Endothelial cell of umbilical vein (primary cell): Measurements from ENCODE around the gene LIMK2. TPM values are rescaled to one million over a fixed set of nuclear protein-coding genes. Genes with fewer than 3 reads are reported as not detected.

Experiments
- BruUV-seq: library from RNA; stranded (reverse); fragments of 400-500 nt; replicated peaks from 2 replicates; lab custom pipeline; 2021; lab: Mats Ljungman, UMichigan
- CTCF ChIA-PET: fragments of 300-600, 350-600 bp; sonication (Branson Sonifier 250); formaldehyde crosslinking; loops from one replicate; lab custom pipeline; 2021; ENCODE audit warnings: antibody characterized with exemption, inconsistent platforms; lab: Charles Lee
- POLR2A ChIA-PET: fragments of 300-600, 350-600 bp; sonication (Branson Sonifier 250); formaldehyde crosslinking; loops from one replicate; lab custom pipeline; 2021; ENCODE audit warnings: antibody characterized with exemption, inconsistent platforms; lab: Charles Lee
- DNase-seq: peaks from one replicate; pipeline ENCODE4 v3.0.0-alpha.2; 2011; ENCODE audit warnings: low read depth, low spot score
- FAIRE-seq: peaks from 2 replicates; lab custom pipeline; 2011; peaks lifted over from hg19 to GRCh38; lab: Jason Lieb, UNC
- H2AFZ ChIP-seq: 2 replicates; pipeline ENCODE4 v1.6.0; 2012; ENCODE audit warnings: low read depth, low read length, control low read depth, inconsistent platforms
- H3K27ac ChIP-seq: 2 replicates; pipeline ENCODE4 v1.5.1; 2011; ENCODE audit warnings: low read depth, mild to moderate bottlenecking, control low read depth, low read length, moderate library complexity; ENCODE audit not compliant: insufficient read depth
- H3K27me3 ChIP-seq, 2 experiments: 2 replicates each; pipeline versions ENCODE4 v1.6.0 to v1.6.1; 2011; ENCODE audit warnings: low read length in 2 of 2, mixed read lengths in 1 of 2; ENCODE audit not compliant: control insufficient read depth in 2 of 2, insufficient read depth in 2 of 2
- H3K36me3 ChIP-seq, 2 experiments: 2 replicates in 1 of 2; 3 replicates in 1 of 2; pipeline ENCODE4 v1.5.1; 2011; ENCODE audit warnings: low read length in 2 of 2, mild to moderate bottlenecking in 1 of 2, moderate library complexity in 1 of 2; ENCODE audit not compliant: control insufficient read depth in 2 of 2, insufficient read depth in 2 of 2; ENCODE audit errors: extremely low read depth in 1 of 2
- H3K4me1 ChIP-seq: 3 replicates; pipeline ENCODE4 v1.5.1; 2011; ENCODE audit warnings: mild to moderate bottlenecking, low read length; ENCODE audit not compliant: control insufficient read depth, insufficient read depth; ENCODE audit errors: extremely low read depth
- H3K4me2 ChIP-seq: 2 replicates; pipeline ENCODE4 v1.6.1; 2011; ENCODE audit warnings: low read length, control low read depth, mixed read lengths; ENCODE audit not compliant: insufficient read depth
- H3K4me3 ChIP-seq, 3 experiments: fragments of 200-600 bp in 1 of 3; sonication (generic), shearing (Covaris generic) in 1 of 3; replicated peaks in 1 of 3; 2 replicates each; pipeline ENCODE4 v1.5.1; 2011 to 2016; ENCODE audit warnings: control low read depth in 3 of 3, low read length in 3 of 3, mild to moderate bottlenecking in 2 of 3, inconsistent platforms in 1 of 3, low read depth in 1 of 3, moderate library complexity in 1 of 3; ENCODE audit not compliant: insufficient read depth in 1 of 3
- H3K79me2 ChIP-seq: 2 replicates; pipeline ENCODE4 v1.6.0; 2012; ENCODE audit warnings: low read length, inconsistent platforms; ENCODE audit not compliant: control insufficient read depth, insufficient read depth
- H3K9ac ChIP-seq: replicated peaks from 2 replicates; pipeline ENCODE3; 2011; ENCODE audit warnings: low read length, control low read depth; ENCODE audit not compliant: insufficient read depth; ENCODE audit errors: extremely low read depth
- H3K9me1 ChIP-seq: replicated peaks from 3 replicates; pipeline ENCODE4 v1.6.0; 2011; ENCODE audit warnings: mild to moderate bottlenecking, low read length; ENCODE audit not compliant: control insufficient read depth, insufficient read depth; ENCODE audit errors: extremely low read depth
- H3K9me3 ChIP-seq: replicated peaks from 2 replicates; pipeline ENCODE4 v1.5.1; 2012; ENCODE audit warnings: low read length, inconsistent platforms; ENCODE audit not compliant: control insufficient read depth, insufficient read depth
- H4K20me1 ChIP-seq: replicated peaks from 2 replicates; pipeline ENCODE3; 2011; ENCODE audit warnings: mild to moderate bottlenecking, low read length; ENCODE audit not compliant: control insufficient read depth, insufficient read depth; ENCODE audit errors: extremely low read depth
- CTCF ChIP-seq, 2 donors: IDR thresholded peaks; 1 replicate in 1 of 2; 2 replicates in 1 of 2; pipeline ENCODE4 v1.5.1; 2011; ENCODE audit warnings: low read length in 2 of 2, mild to moderate bottlenecking in 2 of 2, moderate library complexity in 2 of 2, control low read depth in 1 of 2, inconsistent platforms in 1 of 2, low read depth in 1 of 2; ENCODE audit not compliant: insufficient read depth in 1 of 2; ENCODE audit errors: extremely low read depth in 1 of 2
- EZH2 ChIP-seq: IDR thresholded peaks from 2 replicates; pipeline ENCODE4 v1.6.1; 2012; ENCODE audit warnings: borderline replicate concordance, low read depth, mild to moderate bottlenecking, moderate library complexity, low read length, inconsistent platforms; ENCODE audit not compliant: severe bottlenecking
- FOS ChIP-seq: IDR thresholded peaks from 2 replicates; pipeline ENCODE4 v1.6.1; 2011; ENCODE audit warnings: mild to moderate bottlenecking, low read length, moderate library complexity, borderline replicate concordance; ENCODE audit not compliant: insufficient read depth
- GATA2 ChIP-seq: IDR thresholded peaks from 2 replicates; pipeline ENCODE4 v1.7.0; 2011; ENCODE audit warnings: low read depth, mild to moderate bottlenecking, moderate library complexity, mixed read lengths, low read length; ENCODE audit not compliant: insufficient read length, insufficient read depth
- JUN ChIP-seq: IDR thresholded peaks from 2 replicates; pipeline ENCODE4 v1.6.1; 2011; ENCODE audit warnings: borderline replicate concordance, low read depth; ENCODE audit not compliant: insufficient read length, insufficient read depth
- MAX ChIP-seq: IDR thresholded peaks from 2 replicates; pipeline ENCODE4 v1.6.1; 2011; ENCODE audit not compliant: insufficient read depth, insufficient read length
- MYC ChIP-seq: IDR thresholded peaks from one replicate; pipeline ENCODE4 v1.6.1; 2011; ENCODE audit warnings: mild to moderate bottlenecking, low read depth, low read length
- POLR2A ChIP-seq: IDR thresholded peaks from 2 replicates; pipeline ENCODE4 v1.6.1; 2012; ENCODE audit warnings: low read depth, mild to moderate bottlenecking, control low read depth, low read length
- POLR2AphosphoS5 ChIP-seq: IDR thresholded peaks from 2 replicates; pipeline ENCODE4 v1.6.1; 2012; ENCODE audit warnings: low read depth, mild to moderate bottlenecking, control low read depth, low read length, moderate library complexity; ENCODE audit not compliant: insufficient read depth
- dilution Hi-C: fragments of 300-500 bp; cut with MboI; formaldehyde crosslinking; loops from one replicate; pipeline ENCODE4 v1.15.0; 2019; ENCODE audit warnings: low sequenced_read_pairs; ENCODE audit not compliant: extremely low pct_ligation_motif_present
- intact Hi-C: fragments of 100-400 bp; cut with micrococcal nuclease; formaldehyde crosslinking; loops from one replicate; pipeline ENCODE4 v1.10.0; 2022
- polyA plus RNA-seq, 4 experiments: library from polyadenylated mRNA; depleted of rRNA in 3 of 4; stranded (reverse) in 3 of 4; unstranded in 1 of 4; fragments of >200 nt; gene quantifications; 2 replicates each; pipeline versions ENCODE4 v1.2.1 to v1.2.3, GENCODE V29; 2011 to 2012; ENCODE audit warnings: missing spikeins in 1 of 4
- total RNA-seq: library from RNA; stranded (reverse); gene quantifications from 2 replicates; pipeline ENCODE4 v1.2.3, GENCODE V29; 2021

Gene LIMK2
- total and polyA plus RNA-seq, 2 donors (not counting 3 experiments of a cell fraction or from before 2014, with no cell fraction given), result 23.2 to 76.7 TPM

- H3K27me3 ChIP-seq, result no peaks in the 10 kb centered on the region
- DNase-seq (no peak), FAIRE-seq (no peak)
- H3K36me3 ChIP-seq, result peaks cover 12 to 50% of the 10 kb centered on the region in 2 experiments
- TF ChIP-seq MYC (no peak), GATA2 (no peak), FOS (no peak), POLR2AphosphoS5 (no peak), MAX (no peak), CTCF (IDR thresholded peaks at IDR 0.05; ENCODE audit: extremely low read depth in 1 of 2, insufficient read depth in 1 of 2, low read depth in 1 of 2, low read length in 2 of 2) (no peak), EZH2 (no peak), JUN (no peak), POLR2A (no peak)
- intact Hi-C loops (no loop called here), dilution Hi-C loops (no loop called here)
- no peaks in the 10 kb centered on the region for H3K9me3 ChIP-seq
- no peaks in the 10 kb centered on the region for H3K79me2 ChIP-seq
- no peaks in the 10 kb centered on the region for H3K4me1 ChIP-seq
- ChIA-PET CTCF (interaction anchor here (0.5 to 2.7 kb wide), 3 partner anchors 11 to 35 kb away, joined by 3 to 7 read pairs (median 5); no protein-coding TSS in a partner anchor), POLR2A (no interaction called here)
- H4K20me1 ChIP-seq, result no peaks in the 10 kb centered on the region
- H3K27ac ChIP-seq, result no peak overlapping the region
- no peak overlapping the region for H3K9ac ChIP-seq
- no peak overlapping the region for H2AFZ ChIP-seq
- no peaks in the 10 kb centered on the region for H3K9me1 ChIP-seq
- H3K4me3 ChIP-seq, result no peak overlapping the region
- BruUV-seq, result no TSS peak
- no peak overlapping the region for H3K4me2 ChIP-seq
Observed at GRCh38 chr22:31278626-31279326, 66.7 kb downstream of the LIMK2 start.
